Measurements from ENCODE around the gene FOXF1.

- TF ChIP-seq, protein P1, sequence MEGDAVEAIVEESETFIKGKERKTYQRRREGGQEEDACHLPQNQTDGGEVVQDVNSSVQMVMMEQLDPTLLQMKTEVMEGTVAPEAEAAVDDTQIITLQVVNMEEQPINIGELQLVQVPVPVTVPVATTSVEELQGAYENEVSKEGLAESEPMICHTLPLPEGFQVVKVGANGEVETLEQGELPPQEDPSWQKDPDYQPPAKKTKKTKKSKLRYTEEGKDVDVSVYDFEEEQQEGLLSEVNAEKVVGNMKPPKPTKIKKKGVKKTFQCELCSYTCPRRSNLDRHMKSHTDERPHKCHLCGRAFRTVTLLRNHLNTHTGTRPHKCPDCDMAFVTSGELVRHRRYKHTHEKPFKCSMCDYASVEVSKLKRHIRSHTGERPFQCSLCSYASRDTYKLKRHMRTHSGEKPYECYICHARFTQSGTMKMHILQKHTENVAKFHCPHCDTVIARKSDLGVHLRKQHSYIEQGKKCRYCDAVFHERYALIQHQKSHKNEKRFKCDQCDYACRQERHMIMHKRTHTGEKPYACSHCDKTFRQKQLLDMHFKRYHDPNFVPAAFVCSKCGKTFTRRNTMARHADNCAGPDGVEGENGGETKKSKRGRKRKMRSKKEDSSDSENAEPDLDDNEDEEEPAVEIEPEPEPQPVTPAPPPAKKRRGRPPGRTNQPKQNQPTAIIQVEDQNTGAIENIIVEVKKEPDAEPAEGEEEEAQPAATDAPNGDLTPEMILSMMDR (IDR thresholded peaks at IDR 0.05; ENCODE audit: low read depth, low read length, poor library complexity, severe bottlenecking): no peak
- TF ChIP-seq EZH2phosphoT487 (IDR thresholded peaks at IDR 0.05; ENCODE audit: borderline replicate concordance, low read length): no peak
These were observed 14.5 kb upstream of the FOXF1 start for GRCh38 chr16:86495756-86496261.
